ENCODE results near the gene PDCD6IP.
"Not testable (repeated sequence)": the region's sequence is repeated elsewhere in the genome, so short reads cannot be mapped to it uniquely, and the experiment has no call there.

Gene PDCD6IP

DNA sequence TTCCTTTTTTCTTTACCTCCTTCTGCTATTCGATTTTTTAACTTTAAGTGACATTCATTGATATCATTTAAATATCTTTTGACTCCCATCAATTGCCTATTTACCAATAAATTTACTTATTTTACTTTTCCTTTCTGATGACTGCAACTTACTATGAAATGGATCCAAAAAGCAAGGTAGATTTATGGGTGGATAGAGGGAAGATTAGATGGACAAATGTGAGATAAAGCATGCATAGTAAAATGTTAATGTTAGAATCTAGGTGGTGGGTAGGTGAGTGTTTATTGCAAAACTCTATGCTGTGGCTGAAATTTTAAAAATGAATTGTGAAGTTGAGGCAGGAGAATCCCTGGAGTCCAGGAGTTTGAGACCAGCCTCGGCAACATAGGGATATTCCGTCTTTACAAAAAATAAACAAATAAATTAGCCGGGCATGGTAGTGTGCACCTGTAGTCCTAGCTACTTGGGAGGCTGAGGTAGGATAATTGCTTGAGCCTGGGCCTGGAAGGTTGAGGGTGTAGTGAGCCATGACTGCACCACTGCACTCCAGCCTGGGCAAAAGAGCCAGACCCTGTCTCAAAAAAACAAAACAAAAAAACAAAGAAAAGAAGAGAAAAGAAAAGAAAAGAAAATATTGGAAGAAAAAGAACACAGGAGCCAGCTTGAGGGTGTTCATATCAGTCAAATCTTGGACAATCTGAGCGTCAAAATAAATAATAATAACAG is 6.1 kb upstream of the PDCD6IP start:
- DNase-seq, result no peak

DNA sequence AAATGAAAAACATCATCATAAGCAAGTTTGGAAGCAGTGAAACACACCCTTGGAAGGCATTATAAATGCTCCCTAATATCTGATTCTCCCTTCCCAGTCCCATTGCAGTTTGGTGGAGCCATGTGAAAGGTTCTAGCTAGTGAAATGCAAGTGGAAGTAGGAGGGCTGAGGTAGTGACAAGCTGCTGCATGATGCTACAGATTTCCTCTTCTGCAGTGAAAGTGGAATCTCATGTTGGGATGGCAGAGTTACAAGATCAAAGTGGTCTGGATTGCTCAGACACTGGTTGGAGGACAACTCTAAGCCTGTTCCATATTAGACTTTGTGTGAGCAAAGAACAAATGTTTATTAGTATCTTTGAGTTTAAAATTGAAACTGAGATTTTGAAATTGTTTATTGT is 3.3 kb upstream of the PDCD6IP start:
- no peak for DNase-seq

DNA sequence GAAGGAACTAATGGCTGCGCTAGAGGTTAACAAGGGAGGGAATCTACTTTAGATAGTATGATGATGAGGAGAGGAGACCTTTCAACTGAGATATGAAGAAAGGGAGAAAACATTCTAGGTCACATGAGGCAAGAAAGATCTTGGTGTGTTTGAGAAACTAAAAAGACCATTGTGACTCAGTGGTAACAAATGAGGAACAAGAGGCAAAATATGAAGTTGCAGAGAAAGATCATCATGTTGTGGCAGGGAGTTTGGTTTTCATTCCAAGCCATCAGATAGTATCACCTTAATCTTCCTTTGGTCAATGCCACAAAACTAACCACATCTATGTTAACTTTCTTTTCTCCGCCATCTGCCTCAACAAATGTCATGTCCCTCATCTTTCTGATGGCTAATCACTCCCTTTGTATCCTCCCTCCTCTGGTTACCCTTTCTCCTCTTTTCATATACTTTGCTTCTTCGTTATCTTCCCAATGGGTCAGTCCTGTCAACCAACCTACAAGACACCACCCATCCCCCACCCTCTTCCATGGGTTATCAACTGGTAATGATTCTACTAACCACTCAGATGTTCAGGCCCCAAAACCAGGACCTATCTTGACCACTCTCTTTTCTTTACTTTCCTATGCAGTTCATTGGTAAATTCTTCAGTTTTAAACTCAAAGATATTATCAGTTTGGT is 2.4 kb upstream of the PDCD6IP start:
- DNase-seq, result no peak

DNA sequence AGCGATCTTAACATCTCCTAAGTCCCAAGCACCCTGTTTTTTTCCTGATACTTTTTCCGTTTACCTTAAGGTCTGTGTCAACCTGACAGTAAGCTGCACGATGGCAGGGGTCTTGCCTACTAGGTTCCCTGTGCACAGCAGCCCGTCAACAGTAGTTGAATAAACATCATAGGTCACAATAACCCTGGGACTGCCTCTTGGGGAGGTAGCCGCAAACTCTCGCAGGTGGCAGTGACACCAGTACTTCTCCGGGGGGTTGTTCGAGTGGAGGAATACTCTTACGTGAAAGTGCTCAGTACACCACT is 365 bp upstream of the PDCD6IP start:
- DNase-seq, result no peak

DNA sequence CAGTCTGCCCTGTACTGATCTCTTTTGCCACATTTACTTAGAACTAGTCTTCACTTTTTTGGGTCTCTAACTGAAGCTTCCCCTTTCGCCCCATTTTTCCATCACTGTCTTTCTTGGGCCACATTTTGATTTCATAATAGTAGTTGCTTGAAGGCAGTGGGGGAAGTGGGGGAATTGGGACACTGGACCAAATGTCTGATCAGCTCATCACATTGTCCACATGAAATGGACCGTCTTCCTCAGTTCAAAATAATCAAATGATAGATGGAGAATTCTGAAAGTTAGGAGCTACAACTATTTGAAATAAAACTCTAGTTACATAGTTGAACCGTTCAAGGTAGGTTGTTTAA is 747 bp downstream of the PDCD6IP start:
- no peak for DNase-seq

DNA sequence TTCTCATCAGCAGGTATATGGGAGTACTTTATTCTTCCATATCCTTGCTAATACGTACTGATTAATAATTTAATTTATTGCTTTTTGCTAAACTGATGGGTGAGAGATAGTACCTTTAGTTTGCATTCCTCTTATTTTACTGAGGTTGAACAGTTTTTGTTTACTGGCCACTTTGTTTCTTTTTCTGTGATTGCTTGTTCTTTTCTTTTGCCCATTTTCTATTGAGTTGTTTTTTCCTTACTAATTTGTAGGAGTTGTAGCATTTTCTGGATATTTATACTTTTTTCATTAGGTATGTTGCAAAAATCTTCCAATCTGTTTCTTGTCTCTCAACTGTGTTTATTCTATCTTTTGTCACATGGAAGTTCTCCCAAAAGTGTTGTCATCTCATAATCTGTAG is 4.8 kb downstream of the PDCD6IP start:
- DNase-seq, result no peak

DNA sequence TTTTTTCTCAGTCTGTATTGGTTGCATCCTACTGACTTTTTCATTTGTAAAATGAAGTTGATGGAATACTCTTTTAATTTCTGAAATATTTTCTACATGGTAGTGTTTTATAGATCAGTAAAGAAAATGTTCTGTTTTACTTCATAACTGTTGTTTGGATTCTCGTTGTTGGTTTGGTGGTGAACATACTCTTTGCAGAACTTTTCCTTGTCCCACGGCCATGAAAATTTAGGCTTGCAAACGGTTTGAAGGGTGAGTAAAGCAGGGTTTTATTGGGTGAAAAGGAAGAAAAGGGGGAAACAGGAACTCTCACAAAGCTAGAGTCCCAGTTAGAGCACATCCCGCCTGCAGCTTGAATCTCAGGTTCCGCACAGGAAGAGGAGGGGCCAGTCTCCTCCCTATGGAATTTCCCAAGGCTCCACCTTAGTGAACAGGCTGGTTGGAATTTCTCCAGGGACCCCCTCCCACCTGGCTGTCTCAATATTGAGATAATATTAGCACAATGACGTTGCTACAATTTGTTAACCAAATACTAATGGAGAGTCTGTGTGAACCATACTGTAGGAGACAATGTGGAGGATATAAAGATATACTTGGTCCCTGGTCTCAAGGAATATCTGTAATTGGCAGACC is 5.6 kb downstream of the PDCD6IP start:
- DNase-seq, result no peak

DNA sequence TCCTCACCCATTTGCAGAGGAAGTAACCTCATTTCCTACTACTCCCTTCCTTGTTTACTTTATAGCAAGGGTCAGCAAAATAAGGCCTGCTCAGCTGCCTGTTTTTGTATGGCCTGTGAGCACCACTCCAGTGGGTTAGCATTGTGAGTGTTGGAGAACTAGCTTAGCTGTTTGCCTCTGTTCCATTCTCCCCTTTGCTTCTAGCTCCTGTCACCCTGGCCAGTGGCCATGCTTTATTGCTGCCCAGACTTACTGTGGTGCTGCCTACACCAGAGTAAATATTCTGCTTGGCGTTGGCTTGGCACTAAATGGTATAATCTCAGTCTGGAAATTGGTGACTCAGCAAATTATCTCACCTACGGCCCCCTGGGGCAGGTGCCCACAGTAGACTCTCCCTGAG is 8.8 kb downstream of the PDCD6IP start:
- DNase-seq, result no peak

DNA sequence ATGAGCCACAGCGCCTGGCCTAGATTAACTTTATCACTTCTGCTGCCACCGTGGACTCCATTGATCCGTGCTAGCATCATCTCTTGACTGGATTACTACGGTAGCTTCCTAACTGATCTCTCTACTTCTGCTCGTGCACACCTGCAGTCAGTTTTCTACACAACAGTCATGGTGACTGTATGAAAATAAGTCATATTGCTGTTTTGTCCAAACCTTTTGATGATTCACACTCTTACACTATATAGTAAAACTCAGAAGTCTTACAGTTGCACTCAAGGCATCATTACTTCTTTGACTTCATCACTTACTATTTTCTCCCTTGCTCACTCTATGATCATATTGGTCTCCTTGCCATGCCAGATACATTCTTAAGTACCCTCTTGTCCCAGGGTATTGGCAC is 10.1 kb downstream of the PDCD6IP start:
- no peak for DNase-seq

DNA sequence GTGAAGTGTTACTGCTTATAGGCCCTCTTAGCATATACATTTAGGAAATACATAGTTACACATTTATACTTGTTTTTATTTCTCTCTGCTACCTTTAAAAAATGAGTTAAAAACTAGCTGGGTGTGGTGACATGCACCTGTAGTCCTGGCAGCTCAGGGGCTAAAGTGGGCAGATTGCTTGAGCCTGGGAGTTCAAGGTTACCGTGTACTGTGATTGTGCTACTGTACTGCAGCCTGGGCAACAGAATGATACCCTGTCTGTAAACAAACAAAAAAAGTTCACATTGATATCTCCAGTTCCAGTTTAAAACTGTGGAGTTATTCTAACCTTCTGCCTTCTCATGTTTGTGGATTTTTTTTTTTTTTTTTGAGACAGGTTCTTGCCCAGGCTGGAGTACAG is 12.1 kb downstream of the PDCD6IP start:
- no peak for DNase-seq

DNA sequence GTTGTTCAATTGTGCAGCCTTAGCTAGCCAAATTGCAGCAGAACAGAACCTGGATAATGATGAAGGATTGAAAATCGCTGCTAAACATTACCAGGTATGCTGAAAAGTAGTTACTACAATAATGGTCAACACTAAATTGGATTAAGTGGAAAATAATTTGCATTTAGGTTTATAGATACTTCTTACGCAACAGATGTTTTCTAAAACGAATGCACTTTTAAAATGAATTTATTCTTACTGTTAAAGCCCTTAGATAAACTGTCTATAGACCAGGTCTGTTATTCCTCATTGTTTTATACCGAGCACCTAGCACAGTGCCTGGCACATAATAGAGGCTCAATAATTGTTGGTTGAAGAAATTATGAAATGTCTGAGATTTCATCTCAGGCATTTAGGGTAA is 23.6 kb downstream of the PDCD6IP start:
- no peak for DNase-seq

DNA sequence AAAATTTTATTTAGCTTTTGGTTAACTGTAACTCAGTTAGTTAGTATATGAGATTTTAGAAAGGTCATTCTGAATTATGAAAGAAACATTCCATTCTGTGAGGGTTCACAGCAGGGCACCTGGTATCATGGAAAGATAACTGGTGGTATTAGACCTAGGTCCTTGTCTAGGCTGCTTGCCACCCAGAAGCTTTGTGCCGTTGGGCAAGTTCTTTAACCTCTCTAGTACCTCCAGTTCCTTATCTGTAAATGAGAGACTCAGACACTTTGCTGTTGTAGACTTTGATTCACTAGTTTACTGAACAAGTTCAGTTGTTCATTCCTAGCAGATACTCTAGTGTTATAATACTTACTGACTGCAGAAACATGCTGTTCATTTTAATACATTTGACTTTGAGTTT is 25.4 kb downstream of the PDCD6IP start:
- DNase-seq, result no peak

DNA sequence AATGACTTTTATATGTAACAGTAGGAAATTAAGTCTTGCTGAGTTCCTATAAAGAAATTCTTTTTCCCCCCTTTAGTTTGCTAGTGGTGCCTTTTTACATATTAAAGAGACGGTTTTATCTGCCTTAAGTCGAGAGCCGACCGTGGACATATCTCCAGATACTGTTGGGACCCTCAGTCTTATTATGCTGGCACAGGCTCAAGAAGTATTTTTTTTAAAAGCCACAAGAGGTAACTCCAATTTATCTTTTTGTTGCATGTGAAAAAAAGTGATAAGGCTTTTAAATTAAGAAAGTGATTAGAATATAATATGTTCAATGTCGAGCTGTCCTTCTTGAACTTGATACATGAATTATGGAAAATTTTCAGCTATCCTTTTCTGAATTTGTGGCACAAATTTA is 26.7 kb downstream of the PDCD6IP start:
- no peak for DNase-seq

DNA sequence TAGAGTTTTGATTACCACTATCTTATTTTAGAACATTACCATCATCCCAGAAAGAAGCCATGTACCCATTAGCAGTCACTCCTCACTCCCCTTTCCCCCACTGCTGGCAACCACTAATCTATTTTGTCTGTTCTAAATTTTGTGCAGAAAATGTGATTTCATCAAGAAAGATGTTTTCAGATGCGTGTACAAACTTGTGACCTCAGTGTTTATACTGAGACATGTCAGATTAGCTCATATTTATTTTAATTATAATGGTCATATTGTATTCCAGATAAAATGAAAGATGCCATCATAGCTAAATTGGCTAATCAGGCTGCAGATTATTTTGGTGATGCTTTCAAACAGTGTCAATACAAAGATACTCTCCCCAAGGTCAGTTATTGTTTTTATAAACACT is 27.8 kb downstream of the PDCD6IP start:
- no peak for DNase-seq

DNA sequence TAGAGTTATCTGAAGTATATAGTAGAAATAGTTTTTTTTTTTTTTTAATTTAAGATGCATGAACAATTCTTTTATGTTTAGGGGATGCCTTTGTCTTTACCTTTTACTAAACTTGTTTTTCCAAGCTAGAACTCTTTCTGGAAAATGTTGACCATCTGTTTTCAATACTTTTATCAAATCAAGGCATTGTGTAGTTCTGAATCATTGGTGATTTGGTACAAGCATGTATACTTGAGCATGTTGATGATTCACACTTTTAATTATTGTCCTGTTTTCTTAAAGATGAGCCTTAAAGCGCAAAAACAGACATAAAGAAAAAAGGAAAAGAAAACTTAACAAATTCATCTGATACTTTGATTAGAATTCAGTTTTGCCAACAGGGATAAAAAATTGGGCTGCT is 28.3 kb downstream of the PDCD6IP start:
- DNase-seq, result no peak

DNA sequence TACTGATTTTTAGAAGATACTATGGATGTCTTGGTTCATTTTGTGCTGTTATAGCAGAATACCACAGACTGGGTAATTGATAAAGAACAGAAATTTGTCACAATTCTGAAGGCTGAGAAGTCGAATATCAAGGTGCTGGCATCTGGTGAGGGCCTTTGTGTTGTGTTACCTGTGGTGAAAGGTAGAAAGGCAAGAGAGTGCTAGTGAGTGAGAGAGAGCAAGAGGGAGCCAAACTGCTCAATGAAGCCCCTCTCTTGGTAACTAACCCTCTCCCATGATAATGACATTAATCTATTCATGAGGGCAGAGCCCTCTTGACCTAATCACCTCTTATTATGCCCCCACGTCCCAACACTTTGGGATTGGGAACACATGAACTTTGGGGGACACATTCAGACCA is 31.3 kb downstream of the PDCD6IP start:
- DNase-seq, result no peak

DNA sequence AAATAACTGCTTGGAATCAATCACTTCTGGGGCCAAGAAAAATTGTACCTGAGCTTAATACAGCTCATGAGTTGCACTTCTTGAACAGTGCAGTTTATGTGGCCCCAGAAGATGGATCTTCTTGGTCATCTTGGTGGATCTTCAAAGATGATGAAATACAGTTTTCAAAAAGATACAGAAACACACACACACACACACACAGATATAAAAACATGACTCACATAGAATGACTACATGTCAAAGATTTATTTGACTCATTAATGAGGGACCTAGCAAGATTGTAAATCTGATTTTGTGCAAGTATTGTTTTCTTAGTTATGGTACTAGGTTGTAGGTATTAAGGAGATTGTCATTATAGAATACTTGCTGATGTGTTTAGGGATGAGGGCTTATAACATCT is 32.6 kb downstream of the PDCD6IP start:
- no peak for DNase-seq

DNA sequence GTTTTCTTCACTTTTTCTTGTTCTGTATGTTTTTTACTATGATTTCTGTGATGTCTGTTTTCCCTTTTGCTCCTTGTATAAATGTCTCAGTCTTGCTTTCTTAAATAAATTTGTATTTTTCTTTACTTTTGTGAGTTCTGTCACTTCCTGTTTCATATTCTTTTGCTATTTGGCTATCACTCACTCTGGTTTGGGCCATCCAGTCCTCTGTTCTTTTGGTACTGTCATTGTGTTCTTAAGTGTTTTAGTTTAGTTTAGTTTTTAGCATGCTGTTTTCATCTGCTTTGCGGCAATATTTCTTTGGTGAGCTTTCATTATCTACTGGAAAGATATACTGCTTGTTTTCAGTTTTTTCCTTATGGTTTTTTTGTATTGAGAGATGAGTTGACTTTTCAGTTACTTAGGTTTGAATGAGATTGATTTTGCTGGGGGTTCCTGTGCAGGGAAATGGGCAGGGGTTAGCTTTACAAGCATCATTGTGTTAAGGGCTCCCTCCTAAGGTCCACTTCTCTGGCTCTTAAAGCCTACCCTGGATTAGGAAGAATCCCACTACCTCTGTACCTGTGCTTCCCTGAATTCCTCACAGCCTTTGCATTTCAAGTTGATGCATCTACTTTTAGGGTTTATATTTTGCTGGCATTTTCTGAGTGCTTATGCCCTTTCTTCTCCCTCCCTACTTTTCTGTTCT is 35.1 kb downstream of the PDCD6IP start:
- DNase-seq, result no peak

DNA sequence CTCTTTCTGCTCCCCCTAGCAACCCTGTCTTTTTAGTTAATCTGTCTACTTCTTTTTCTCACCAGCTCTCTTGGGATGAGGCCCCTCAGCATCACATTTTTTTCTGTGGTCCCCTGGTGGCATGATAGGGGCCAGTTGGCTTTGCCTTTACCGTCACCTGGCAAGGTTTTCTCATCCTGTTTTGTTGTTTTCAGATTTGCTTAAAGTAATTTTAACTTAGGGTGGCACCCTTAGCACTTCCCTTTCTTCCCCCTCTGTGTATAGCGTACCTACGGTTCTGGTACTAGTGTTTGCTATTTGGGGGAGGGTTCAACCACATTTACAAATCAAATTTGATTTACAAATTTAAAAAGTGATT is 35.6 kb downstream of the PDCD6IP start:
- no peak for DNase-seq

DNA sequence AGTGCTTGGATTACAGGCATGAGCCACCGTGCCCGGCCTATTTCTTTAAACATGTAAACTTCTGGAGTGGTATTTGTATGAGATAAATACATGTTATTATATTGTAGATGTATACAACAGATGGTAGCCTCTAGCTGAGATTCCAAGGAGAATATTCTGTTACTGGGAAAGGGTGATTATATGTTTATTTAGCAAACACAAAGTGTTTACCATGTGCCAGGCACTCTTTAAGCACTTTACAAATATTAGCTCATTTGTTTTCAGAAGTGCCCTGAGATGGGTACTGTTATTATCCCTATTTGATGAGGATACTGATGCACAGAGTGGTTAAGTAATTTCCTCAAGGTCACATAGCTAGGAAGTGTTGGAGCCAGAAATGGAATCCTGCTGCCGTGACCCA is 38.8 kb downstream of the PDCD6IP start:
- DNase-seq, result not testable (repeated sequence)

DNA sequence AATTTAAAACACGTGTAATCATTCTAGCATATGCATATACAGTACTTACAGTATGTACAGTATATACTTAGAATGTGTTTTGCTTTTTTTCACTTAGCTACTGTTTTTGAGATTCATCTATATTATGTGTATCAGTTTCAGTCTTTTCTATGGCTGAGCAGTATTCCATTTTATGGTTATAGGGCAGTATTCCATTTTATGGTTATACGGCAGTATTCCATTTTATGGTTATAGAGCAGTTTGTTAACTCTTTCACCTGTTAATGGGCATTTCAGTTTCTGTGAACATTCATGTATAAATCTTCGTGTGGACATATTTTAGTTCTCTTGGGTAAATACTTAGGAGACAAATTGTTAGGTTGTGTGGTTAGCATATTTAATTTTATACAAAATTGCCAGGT is 40.9 kb downstream of the PDCD6IP start:
- no peak for DNase-seq

DNA sequence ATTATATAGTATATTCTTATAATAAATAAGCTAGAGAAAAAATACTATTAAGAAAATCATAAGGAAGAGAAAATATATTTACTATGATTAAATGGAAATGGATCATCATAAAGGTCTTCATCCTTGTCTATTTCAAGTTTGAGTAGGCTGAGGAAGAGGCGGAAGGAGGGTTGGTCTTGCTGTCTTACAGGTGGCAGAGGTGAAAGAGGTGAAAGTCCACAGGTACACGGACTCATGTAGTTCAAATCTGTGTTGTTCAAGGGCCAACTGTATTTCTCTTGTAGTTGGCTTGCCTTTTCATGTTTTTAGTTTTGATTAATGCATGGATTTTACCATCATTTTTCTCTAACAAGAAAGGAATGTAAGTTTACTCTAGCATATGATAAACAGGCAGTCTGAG is 41.7 kb downstream of the PDCD6IP start:
- DNase-seq, result no peak

DNA sequence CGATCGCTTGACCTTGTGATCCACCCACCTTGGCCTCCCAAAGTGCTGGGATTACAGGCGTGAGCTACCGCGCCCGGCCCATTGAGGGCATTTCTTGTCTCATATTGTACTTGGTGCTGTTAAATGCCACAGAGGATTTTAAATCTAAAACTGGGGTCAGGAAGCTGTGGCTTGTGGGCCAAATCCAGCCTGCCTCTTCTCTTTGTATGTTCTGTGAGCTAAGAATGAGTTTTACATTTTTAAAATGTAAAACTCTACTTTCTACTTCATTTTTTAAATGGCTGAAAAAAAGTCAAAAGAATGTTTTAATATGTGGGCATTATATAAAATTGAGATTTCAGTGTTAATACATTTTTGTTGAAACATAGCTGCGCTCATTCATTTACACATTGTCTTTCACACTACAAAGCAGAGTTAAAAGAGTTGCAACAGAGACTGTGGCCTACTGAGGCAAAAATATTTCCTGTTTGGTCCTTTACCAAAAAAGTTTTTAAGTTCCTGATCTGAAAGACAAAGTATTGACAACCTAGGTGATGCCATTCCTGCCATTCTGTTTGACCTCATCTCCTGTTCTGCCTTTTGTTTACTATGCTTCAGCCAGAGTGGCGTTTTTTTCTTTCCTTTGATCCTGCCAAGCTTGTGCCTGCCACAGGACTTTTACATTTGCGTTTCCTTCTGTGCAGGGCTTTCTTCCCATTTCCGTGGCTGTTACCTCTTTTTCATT is 50.4 kb downstream of the PDCD6IP start:
- DNase-seq, result no peak

DNA sequence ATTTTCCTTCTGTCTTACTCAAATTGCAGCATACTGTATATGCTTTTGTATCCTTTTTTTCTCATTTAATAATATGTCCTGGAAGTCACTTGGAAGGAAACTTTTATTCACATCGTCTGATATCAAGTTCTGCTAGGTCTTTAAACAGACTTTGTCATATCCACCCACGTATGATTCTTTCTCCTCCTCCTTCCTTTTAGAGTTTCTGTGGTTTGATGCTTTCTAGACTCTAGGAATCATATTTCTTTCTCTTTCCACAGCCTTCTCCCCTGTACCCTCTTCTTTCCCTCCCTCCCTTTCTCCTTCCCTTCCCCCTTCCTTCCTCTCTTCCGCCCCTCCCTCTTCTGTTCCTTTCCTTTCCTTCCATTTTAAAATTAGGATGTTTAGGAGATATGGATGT is 52.2 kb downstream of the PDCD6IP start:
- DNase-seq, result not testable (repeated sequence)
